ENCODE results near the gene TNFRSF17. TPM values are rescaled to one million over a fixed set of nuclear protein-coding genes. Genes with fewer than 3 reads are reported as not detected.
"Not testable (repeated sequence)": the region's sequence is repeated elsewhere in the genome, so short reads cannot be mapped to it uniquely, and the experiment has no call there.

TNFRSF17 gene
- total RNA-seq, 4 donors from 2014 or later, result not detected

GRCh38 chr16:11956558-11956957, 8.5 kb upstream of the TNFRSF17 start:
- no peaks in the 10 kb centered on the region for H3K36me3 ChIP-seq
- peak in 1 of 2 donors; percentile 31 for DNase-seq (ENCODE audit: low spot score in 2 of 2)
- H3K4me3 ChIP-seq, result no peak overlapping the region
- H3K4me1 ChIP-seq, result no peaks in the 10 kb centered on the region
- H3K9me3 ChIP-seq, result no peaks in the 10 kb centered on the region
- TF ChIP-seq POLR2AphosphoS5 (IDR thresholded peaks at IDR 0.05) (no peak), POLR2A (IDR thresholded peaks at IDR 0.05) (no peak), EP300 (IDR thresholded peaks at IDR 0.05) (no peak), CTCF (IDR thresholded peaks at IDR 0.05) (no peak)
- no peak overlapping the region for H3K27ac ChIP-seq
- no peaks in the 10 kb centered on the region for H3K27me3 ChIP-seq
- WGBS, result 92% methylated on average over 2 of the region's 2 CpGs

- Histone ChIP-seq H3K4me3 (no peak overlapping the region), H3K27ac (no peak overlapping the region), H3K27me3 (no peaks in the 10 kb centered on the region), H3K36me3 (no peaks in the 10 kb centered on the region), H3K4me1 (no peaks in the 10 kb centered on the region), H3K9me3 (no peaks in the 10 kb centered on the region)
- no peak for TF ChIP-seq POLR2AphosphoS5 (IDR thresholded peaks at IDR 0.05)
- TF ChIP-seq POLR2A (IDR thresholded peaks at IDR 0.05), result no peak
- no peak for TF ChIP-seq EP300 (IDR thresholded peaks at IDR 0.05)
- TF ChIP-seq CTCF (IDR thresholded peaks at IDR 0.05), result no peak
- WGBS, result 85% methylated on average over 10 of the region's 10 CpGs
- DNase-seq (ENCODE audit: low spot score in 2 of 2), result peak in 1 of 2 donors; percentile 37
Measured at GRCh38 chr16:11957591-11958395, 7.2 kb upstream of the TNFRSF17 start.

GRCh38 chr16:11962457-11962856, 2.6 kb upstream of the TNFRSF17 start:
- not testable (repeated sequence) for H3K36me3 ChIP-seq; H3K27ac ChIP-seq; H3K4me3 ChIP-seq; H3K27me3 ChIP-seq; H3K9me3 ChIP-seq; DNase-seq (ENCODE audit: low spot score in 2 of 2); H3K4me1 ChIP-seq
- WGBS, result 91% methylated on average over 5 of the region's 5 CpGs

- not testable (repeated sequence) for H3K27me3 ChIP-seq; H3K4me3 ChIP-seq; H3K27ac ChIP-seq; DNase-seq (ENCODE audit: low spot score in 2 of 2); H3K9me3 ChIP-seq; H3K4me1 ChIP-seq; H3K36me3 ChIP-seq
- WGBS, result 93% methylated on average over 11 of the region's 11 CpGs
Measured at GRCh38 chr16:11962978-11963377, 2.0 kb upstream of the TNFRSF17 start.

- H3K4me1 ChIP-seq, result no peaks in the 10 kb centered on the region
- no peak overlapping the region for H3K27ac ChIP-seq
- WGBS, result 77% methylated on average over 6 of the region's 6 CpGs
- TF ChIP-seq CTCF (IDR thresholded peaks at IDR 0.05) (no peak), POLR2A (IDR thresholded peaks at IDR 0.05) (no peak), POLR2AphosphoS5 (IDR thresholded peaks at IDR 0.05) (no peak), EP300 (IDR thresholded peaks at IDR 0.05) (no peak)
- H3K4me3 ChIP-seq, result no peak overlapping the region
- H3K27me3 ChIP-seq, result no peaks in the 10 kb centered on the region
- no peak for DNase-seq (ENCODE audit: low spot score in 2 of 2)
- no peaks in the 10 kb centered on the region for H3K36me3 ChIP-seq
- H3K9me3 ChIP-seq, result no peaks in the 10 kb centered on the region
Measured at GRCh38 chr16:11963706-11964105, 1.3 kb upstream of the TNFRSF17 start.

GRCh38 chr16:11966173-11966572, 1.2 kb downstream of the TNFRSF17 start:
- H3K9me3 ChIP-seq, result no peaks in the 10 kb centered on the region
- H3K36me3 ChIP-seq, result no peaks in the 10 kb centered on the region
- H3K27ac ChIP-seq, result no peak overlapping the region
- no peaks in the 10 kb centered on the region for H3K27me3 ChIP-seq
- no peak overlapping the region for H3K4me3 ChIP-seq
- H3K4me1 ChIP-seq, result no peaks in the 10 kb centered on the region
- WGBS, result 86% methylated on average over 7 of the region's 7 CpGs
- no peak for DNase-seq (ENCODE audit: low spot score in 2 of 2)
- TF ChIP-seq EP300 (IDR thresholded peaks at IDR 0.05) (no peak), POLR2A (IDR thresholded peaks at IDR 0.05) (no peak), POLR2AphosphoS5 (IDR thresholded peaks at IDR 0.05) (no peak), CTCF (IDR thresholded peaks at IDR 0.05) (no peak)
